ENCODE results near the gene LHPP. TPM values are rescaled to one million over a fixed set of nuclear protein-coding genes. Genes with fewer than 3 reads are reported as not detected.

Gene LHPP
- total RNA-seq, 1 donor from 2014 or later = 7.6 TPM

- no peak for DNase-seq (ENCODE audit: extremely low read depth, low read depth, low spot score)
These were observed 189.8 kb downstream of the LHPP start for GRCh38 chr10:124651402-124651891.

- no peak for DNase-seq (ENCODE audit: extremely low read depth, low read depth, low spot score)
These were observed 190.6 kb downstream of the LHPP start for GRCh38 chr10:124652200-124652599.

- DNase-seq (ENCODE audit: extremely low read depth, low read depth, low spot score) = no peak
These were observed 191.1 kb downstream of the LHPP start for GRCh38 chr10:124652701-124653100.

- DNase-seq (ENCODE audit: extremely low read depth, low read depth, low spot score) = no peak
These were observed 191.7 kb downstream of the LHPP start for GRCh38 chr10:124653311-124653710.

GRCh38 chr10:124653811-124654651 lies 192.4 kb downstream of the LHPP start:
- DNase-seq (ENCODE audit: extremely low read depth, low read depth, low spot score) = no peak

GRCh38 chr10:124654686-124655085 lies 193.1 kb downstream of the LHPP start:
- DNase-seq (ENCODE audit: extremely low read depth, low read depth, low spot score) = no peak

- DNase-seq (ENCODE audit: extremely low read depth, low read depth, low spot score) = no peak
These were observed 193.8 kb downstream of the LHPP start for GRCh38 chr10:124655191-124656112.

GRCh38 chr10:124656113-124656490 lies 194.5 kb downstream of the LHPP start:
- no peak for DNase-seq (ENCODE audit: extremely low read depth, low read depth, low spot score)

GRCh38 chr10:124656541-124656940 lies 194.9 kb downstream of the LHPP start:
- DNase-seq (ENCODE audit: extremely low read depth, low read depth, low spot score) = no peak

- DNase-seq (ENCODE audit: extremely low read depth, low read depth, low spot score) = no peak
These were observed 196.2 kb downstream of the LHPP start for GRCh38 chr10:124657806-124658205.

GRCh38 chr10:124658591-124659242 lies 197.1 kb downstream of the LHPP start:
- no peak for DNase-seq (ENCODE audit: extremely low read depth, low read depth, low spot score)

- no peak for DNase-seq (ENCODE audit: extremely low read depth, low read depth, low spot score)
These were observed 197.8 kb downstream of the LHPP start for GRCh38 chr10:124659380-124659779.

GRCh38 chr10:124660404-124661125 lies 198.9 kb downstream of the LHPP start:
- no peak for DNase-seq (ENCODE audit: extremely low read depth, low read depth, low spot score)

GRCh38 chr10:124661660-124662180 lies 200.1 kb downstream of the LHPP start:
- no peak for DNase-seq (ENCODE audit: extremely low read depth, low read depth, low spot score)

GRCh38 chr10:124663228-124663627 lies 201.6 kb downstream of the LHPP start:
- DNase-seq (ENCODE audit: extremely low read depth, low read depth, low spot score) = no peak

Other genes starting within 250 kb of the LHPP start
- gene OAT, start 42.9 kb upstream of the LHPP start, total RNA-seq = 97.1 and 114 TPM in 2 replicates
- gene NKX1-2, start 11.8 kb upstream of the LHPP start, total RNA-seq = not detected in 2 replicates